Activated CD4-positive, alpha-beta T cell treated with anti-CD3 and anti-CD28 coated beads, Interleukin-2, amount 50 U/mL, for 1 hour (primary cell): Measurements from ENCODE around the gene CNPPD1.
A peak's percentile ranks its signal among the peaks of the same experiment; 100 is the strongest.

Experiments
- DNase-seq: peaks from one replicate; pipeline ENCODE4 v3.0.0-alpha.2; 2020

Gene CNPPD1

GRCh38 chr2:219178377-219179175 is 1.9 kb upstream of the CNPPD1 start:
- DNase-seq: peak; percentile 22

- DNase-seq: peak; percentile 72
Observed at GRCh38 chr2:219177552-219178376, 1.0 kb upstream of the CNPPD1 start, which contains the start of gene RETREG2. Gene RETREG2, plus strand, starts transcription at chr2:219178275. Its CDS starts 78 bp downstream, at chr2:219178353.

GRCh38 chr2:219175928-219176817 is 552 bp downstream of the CNPPD1 start:
- DNase-seq: peak; percentile 26

- DNase-seq: no peak
Observed at GRCh38 chr2:219175486-219175885, 1.2 kb downstream of the CNPPD1 start.

- DNase-seq: no peak
Observed at GRCh38 chr2:219174801-219175200, 1.9 kb downstream of the CNPPD1 start.

GRCh38 chr2:219174146-219174545 is 2.6 kb downstream of the CNPPD1 start:
- no peak for DNase-seq

- DNase-seq: no peak
Observed at GRCh38 chr2:219173176-219173575, 3.5 kb downstream of the CNPPD1 start.

GRCh38 chr2:219172231-219173154 is 4.2 kb downstream of the CNPPD1 start:
- no peak for DNase-seq

- DNase-seq: peak; percentile 8
Observed at GRCh38 chr2:219171231-219171651, 5.5 kb downstream of the CNPPD1 start.

- no peak for DNase-seq
Observed at GRCh38 chr2:219169930-219170654, 6.6 kb downstream of the CNPPD1 start, which contains the start of gene SLC23A3. Gene SLC23A3, minus strand, starts transcription at chr2:219170029. Its CDS starts 45 bp downstream, at chr2:219169984.

- DNase-seq: no peak
Observed at GRCh38 chr2:219168932-219169331, 7.8 kb downstream of the CNPPD1 start.

- no peak for DNase-seq
Observed at GRCh38 chr2:219168526-219168925, 8.2 kb downstream of the CNPPD1 start.

- DNase-seq: no peak
Observed at GRCh38 chr2:219167997-219168396, 8.7 kb downstream of the CNPPD1 start.

GRCh38 chr2:219165058-219165911 is 11.4 kb downstream of the CNPPD1 start:
- no peak for DNase-seq

- no peak for DNase-seq
Observed at GRCh38 chr2:219163156-219163555, 13.6 kb downstream of the CNPPD1 start.

- no peak for DNase-seq
Observed at GRCh38 chr2:219161097-219161496, 15.6 kb downstream of the CNPPD1 start.

GRCh38 chr2:219160186-219161017 is 16.3 kb downstream of the CNPPD1 start, which contains the start of gene NHEJ1:
Gene NHEJ1, minus strand, starts transcription at chr2:219160815. Its CDS starts 2,453 bp downstream, at chr2:219158362.
- DNase-seq: peak; percentile 88

- DNase-seq: no peak
Observed at GRCh38 chr2:219159771-219160185, 16.9 kb downstream of the CNPPD1 start.

GRCh38 chr2:219158586-219158985 is 18.1 kb downstream of the CNPPD1 start:
- DNase-seq: no peak
